ENCODE measurements around the gene SLC46A2.

SLC46A2 gene, protein sequence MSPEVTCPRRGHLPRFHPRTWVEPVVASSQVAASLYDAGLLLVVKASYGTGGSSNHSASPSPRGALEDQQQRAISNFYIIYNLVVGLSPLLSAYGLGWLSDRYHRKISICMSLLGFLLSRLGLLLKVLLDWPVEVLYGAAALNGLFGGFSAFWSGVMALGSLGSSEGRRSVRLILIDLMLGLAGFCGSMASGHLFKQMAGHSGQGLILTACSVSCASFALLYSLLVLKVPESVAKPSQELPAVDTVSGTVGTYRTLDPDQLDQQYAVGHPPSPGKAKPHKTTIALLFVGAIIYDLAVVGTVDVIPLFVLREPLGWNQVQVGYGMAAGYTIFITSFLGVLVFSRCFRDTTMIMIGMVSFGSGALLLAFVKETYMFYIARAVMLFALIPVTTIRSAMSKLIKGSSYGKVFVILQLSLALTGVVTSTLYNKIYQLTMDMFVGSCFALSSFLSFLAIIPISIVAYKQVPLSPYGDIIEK

GRCh38 chr9:112890106-112891081, at the start of gene SLC46A2:
SLC46A2 (minus strand) TSS chr9:112890876; CDS start chr9:112890681, 195 bp downstream.
- DNase-seq = no peak

DNA sequence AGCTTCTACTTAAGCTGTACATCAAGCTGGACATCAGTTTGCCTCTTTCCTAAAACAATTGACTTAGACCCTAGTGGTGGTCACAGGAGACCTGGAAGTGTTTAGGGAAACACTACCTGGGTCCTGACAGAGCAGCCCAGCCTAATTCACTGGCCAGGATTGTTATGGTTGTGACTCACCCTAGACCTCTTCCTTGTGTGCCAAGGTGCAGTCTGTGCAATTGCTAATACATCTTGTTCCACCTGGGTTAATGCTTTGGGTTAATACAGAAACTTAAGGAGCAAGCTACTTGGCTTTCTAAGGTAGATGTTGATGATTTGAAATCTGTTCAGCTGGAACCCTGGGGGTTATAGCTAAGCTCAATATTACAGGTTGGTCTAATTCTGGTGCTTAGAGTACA, 48.7 kb upstream of the SLC46A2 start:
- no peak for DNase-seq

GRCh38 chr9:112933696-112934095, 43.0 kb upstream of the SLC46A2 start:
- no peak for DNase-seq

DNA sequence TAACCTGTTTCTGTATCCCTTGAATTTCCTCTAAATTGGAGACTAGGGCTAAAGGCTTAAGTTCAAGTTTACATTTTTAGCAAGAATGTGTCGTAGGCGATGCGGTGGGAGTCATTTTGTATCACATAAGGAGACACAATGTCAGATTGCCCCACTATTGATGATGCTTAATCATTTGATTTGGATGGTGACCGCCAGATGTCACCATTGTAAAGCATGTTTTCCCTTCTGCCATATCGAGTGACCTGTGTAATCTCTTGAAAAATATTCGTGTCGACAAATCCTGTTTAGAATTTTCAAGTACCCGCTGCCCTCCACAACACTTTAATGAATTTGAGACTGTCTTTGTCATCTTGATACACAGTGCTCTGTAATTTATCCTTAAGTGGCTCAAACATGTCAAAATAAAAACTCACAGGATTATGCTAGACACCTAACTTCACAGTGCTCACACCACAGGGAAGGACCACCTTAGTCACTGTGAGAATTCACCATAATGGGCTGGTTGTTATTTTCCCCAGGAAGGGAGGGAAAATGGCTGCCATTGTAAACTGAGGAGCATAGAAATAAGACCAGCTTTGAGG, 34.5 kb upstream of the SLC46A2 start:
- DNase-seq = no peak

DNA sequence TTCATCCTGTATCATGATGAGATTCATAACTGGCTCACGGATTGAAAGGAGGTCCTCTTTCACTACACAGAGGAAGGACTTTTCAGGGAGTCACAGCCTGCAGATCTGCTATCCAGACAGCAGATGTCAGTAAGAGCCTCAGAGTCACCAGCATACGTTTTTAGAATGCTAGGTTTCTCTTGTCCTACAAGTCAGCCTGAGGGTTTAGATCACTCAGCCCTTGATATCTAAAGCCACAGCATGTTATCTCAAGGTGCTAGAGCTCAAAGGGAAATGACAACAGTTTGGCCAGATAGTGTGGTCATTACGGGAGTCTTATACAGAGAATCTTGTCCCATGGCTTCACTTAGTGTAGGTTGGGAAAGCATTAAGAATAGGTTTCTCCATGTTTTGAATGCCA, 30.9 kb upstream of the SLC46A2 start:
- DNase-seq = no peak

DNA sequence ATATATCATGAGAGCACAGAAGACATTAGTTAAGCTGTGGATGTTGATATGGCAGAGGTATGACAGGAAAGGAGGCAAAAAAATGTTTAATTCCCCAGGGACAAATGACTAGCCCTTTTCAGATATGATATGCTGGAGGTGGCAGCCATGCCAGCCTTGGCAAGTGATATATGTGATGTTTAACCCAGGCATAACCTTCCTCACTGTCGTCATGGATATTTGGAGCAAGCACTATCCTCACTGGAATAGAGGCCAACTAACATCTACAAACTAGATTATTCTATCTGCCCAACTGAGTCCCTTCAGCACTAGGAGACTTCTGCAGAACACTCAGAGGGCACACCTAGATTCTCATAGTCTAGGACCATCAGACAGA, 27.3 kb upstream of the SLC46A2 start:
- DNase-seq = no peak

DNA sequence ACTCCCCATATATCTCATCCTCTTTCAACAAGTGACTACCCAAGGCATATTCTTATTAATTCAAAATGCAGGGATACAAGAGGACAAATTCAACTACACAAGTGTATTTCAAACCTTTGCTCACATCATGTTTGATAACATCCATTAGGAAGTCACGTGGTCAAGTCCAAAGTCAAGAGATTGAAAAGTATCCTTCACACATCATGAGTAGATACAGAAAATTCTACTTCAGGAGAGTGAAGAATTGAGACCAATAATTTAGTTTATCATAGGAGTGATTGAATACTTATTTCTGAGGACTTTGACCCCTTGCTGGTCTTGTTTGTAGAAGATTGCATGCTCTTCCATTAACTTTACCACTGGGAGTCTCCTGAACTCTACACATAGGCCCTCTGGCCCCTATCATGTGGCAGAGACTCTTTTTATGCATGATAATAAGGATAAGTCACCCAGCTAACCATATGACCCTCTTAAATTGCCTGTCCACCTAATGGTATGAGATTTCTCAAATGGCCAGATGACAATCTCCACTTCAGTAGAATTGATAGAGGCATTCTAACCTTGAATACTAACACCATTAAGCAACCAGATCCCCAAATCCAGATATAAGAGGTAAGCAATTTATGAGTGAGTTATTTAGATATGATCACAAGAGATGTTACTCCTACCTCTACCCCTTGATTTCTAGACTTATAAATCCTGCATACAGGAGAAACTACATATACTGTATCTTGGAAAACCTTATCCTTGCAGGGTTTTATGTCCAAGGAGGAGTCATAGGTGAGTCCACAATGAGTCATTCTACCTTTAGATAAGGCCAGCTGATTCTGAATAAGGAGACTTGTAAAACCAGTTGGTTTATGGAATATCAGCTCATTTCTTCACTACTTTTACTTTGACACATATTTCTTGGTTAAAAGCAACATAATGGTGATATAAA, 26.6 kb upstream of the SLC46A2 start:
- DNase-seq = no peak

- DNase-seq = no peak
Measured at GRCh38 chr9:112914524-112914923, 23.8 kb upstream of the SLC46A2 start.

- no peak for DNase-seq
Measured at GRCh38 chr9:112913326-112913725, 22.6 kb upstream of the SLC46A2 start.

DNA sequence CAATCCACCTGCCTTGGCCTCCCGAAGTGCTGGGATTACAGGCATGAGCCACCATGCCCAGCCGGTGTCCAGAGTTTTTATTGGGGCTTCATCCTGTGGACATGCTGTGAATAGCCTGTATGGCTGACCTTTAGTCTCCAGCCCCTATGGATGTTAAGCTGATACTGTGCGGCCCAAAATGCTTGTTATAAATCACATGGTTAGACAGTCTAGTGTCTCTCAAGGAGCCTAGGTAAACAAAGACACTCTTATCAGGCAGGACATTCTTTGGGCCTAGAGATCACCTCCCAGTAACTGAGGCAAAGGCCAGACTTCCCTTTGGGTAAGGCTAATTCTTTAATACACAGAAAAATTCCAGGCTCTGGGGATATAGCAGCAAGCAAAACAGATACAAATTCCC, 22.0 kb upstream of the SLC46A2 start:
- DNase-seq = no peak

GRCh38 chr9:112911736-112912135, 21.1 kb upstream of the SLC46A2 start:
- DNase-seq = no peak

- DNase-seq = no peak
Measured at GRCh38 chr9:112905084-112905483, 14.4 kb upstream of the SLC46A2 start.

DNA sequence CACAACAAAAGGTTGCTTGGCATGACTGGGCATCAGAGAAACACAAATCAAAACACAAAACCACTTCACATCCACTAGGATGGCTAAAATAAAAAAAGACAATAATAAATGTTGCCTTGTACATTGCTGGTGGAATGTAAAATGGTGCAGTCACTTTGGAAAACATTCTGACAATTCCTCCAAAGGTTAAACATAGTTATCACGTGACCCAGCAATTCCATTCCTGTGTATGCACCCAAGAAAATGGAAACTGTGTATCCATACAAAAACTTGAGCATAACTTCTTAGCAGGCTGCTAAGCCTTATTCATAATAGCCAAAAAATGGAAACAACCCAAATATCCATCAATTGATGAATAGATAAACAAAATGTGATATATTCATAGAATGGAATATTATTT, 10.2 kb upstream of the SLC46A2 start:
- no peak for DNase-seq

DNA sequence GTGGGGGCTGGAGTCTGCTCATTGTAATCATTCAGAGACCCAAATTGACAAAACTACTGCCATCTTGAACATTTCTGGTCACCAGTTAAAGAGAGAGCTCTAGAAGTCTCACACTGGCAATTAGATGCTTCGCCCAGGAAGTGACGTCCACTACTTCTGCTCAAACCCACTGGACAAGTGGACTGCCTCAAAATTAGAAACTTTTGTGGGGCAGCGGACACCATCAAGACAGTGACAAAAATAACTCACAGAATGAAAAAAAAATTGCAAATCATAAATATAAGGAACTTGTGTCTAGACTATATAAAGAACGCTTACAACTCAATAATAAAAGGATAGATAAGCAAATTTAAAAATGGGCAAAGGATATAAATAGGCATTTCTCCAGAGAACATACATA, 9.8 kb upstream of the SLC46A2 start:
- no peak for DNase-seq

DNA sequence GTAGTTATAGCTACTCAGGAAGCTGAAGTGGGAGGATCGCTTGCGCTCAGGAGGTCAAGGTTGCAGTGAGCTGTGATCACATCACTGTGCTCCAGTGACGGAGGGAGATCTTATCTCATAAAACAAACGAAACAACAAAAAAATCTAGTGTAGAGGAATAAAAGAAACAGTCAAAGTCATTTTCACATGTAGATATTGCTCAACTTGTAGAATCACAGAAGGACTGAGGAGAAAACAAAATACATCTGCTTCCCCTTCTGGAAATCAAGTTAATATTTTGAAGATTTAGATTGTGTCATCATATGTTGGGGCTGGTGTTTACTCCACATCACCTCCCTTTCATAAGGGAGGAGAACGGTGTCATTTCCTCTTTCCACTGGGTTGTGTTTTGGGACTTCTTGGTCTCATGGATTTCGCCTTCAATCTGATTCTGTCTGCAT, 8.2 kb upstream of the SLC46A2 start:
- no peak for DNase-seq

DNA sequence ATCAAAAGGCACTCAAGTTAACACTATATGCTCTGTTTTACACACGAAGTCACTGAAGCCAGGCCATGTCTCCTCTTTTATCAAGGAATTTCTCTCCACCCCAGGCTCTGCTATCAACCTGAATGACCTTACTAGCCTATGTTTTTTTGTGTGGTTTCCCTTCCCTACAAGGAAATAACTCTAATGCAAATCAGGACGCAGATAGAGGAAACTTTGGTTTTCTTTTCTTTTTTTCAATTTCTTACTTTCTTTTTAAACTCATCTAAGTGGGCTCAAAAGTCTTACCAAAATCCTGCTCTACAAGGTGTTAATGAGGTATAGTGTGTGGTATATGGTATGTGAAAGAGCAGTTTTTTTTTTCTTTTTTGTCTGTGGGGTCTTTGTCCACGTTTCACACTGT, 5.5 kb upstream of the SLC46A2 start:
- DNase-seq = no peak

DNA sequence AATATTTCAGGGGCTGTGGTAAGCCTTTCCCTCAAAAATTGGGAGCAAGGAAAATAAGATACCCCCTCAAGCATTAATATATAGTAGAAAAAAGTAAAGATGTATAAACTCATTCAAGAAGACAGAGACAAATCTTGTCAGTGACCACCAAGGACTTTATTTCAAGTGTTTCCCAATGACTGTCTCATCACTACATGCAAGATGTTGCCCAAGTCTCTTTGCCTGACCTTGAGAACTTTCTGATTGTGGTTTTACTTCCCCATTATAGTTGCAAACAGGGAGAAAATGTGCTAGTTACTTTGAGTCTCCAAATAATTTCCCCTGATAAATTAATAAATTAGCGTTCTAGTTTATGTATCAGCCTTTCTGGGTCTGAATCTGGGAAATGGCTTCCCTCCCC, 4.0 kb upstream of the SLC46A2 start:
- DNase-seq = no peak

DNA sequence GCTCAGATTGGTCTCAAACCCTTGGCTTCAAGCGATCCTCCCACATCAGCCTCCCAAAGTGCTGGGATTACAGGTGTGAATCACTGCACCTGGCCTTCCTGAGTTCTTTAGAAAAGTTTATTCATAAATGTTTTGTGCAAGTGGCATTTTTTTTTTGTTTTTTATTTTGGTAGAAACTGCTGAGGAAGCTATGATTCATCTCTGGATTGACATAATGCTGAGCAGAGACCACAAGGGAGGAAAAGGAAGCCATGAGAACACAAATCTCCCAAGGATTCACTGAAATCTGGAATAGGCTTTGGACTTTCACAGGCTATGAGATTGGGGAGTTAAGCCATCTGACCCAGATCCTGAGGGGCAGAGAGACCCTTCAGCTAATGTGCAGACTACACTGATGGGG, 3.4 kb upstream of the SLC46A2 start:
- no peak for DNase-seq

- DNase-seq = no peak
Measured at GRCh38 chr9:112892981-112893380, 2.3 kb upstream of the SLC46A2 start.

DNA sequence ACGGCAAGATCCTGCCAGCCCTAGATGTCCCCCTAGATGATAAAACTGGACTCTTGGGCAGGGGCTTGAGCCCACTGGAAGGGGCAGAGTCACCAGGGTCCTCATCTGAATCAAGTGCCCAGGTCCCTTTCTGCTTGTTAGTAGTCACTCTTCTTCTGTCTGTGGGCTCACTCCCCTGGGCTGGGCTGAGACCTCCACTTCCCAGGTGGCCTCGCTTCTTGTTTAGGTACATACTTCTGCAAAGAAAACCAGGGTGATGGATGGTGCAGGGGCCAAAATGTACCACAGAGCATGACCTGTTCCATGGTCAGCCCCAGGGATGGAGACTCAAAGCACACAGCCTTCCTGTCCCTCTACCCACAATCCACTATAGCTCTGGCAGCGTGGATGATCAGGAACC, 845 bp upstream of the SLC46A2 start:
- no peak for DNase-seq

- no peak for DNase-seq
Measured at GRCh38 chr9:112887381-112887780, 3.3 kb downstream of the SLC46A2 start.

- no peak for DNase-seq
Measured at GRCh38 chr9:112886351-112886750, 4.3 kb downstream of the SLC46A2 start.

Data from activated CD8-positive, alpha-beta memory T cell treated with anti-CD3 and anti-CD28 coated beads, Interleukin-2, amount 50 U/mL, for 48 hours (primary cell).